GM12875 (cell line): ENCODE results near the gene C2.
A peak's percentile ranks its signal among the peaks of the same experiment; 100 is the strongest.

Experiments
- H3K4me3 ChIP-seq: one replicate; pipeline ENCODE4 v1.5.1; 2011; ENCODE audit warnings: low read depth, low read length, control low read depth
- CTCF ChIP-seq: IDR thresholded peaks from 2 replicates; pipeline ENCODE4 v1.5.1; 2011; ENCODE audit warnings: low read depth, mild to moderate bottlenecking, control low read depth, inconsistent platforms, low read length, moderate library complexity, borderline replicate concordance; ENCODE audit not compliant: insufficient read depth

C2 gene

GRCh38 chr6:31889331-31889972 is 38.1 kb upstream of the C2 start:
- H3K4me3 ChIP-seq, result no peak overlapping the region
- no peak for TF ChIP-seq CTCF

- TF ChIP-seq CTCF, result no peak
- no peak overlapping the region for H3K4me3 ChIP-seq
Measured at GRCh38 chr6:31892821-31893220, 34.7 kb upstream of the C2 start.

- peak overlapping the region; percentile 70 for H3K4me3 ChIP-seq
- TF ChIP-seq CTCF, result no peak
Measured at GRCh38 chr6:31896493-31896855, 31.0 kb upstream of the C2 start.

- peak overlapping the region; percentile 70 for H3K4me3 ChIP-seq
- no peak for TF ChIP-seq CTCF
Measured at GRCh38 chr6:31896856-31897611, 30.5 kb upstream of the C2 start.

- H3K4me3 ChIP-seq, result peak within 1 kb of the TSS; percentile 70
- TF ChIP-seq CTCF, result no peak
Measured at GRCh38 chr6:31897612-31898382, 29.7 kb upstream of the C2 start, which contains the start of gene EHMT2. Gene EHMT2, minus strand, starts transcription at chr6:31897698. Its CDS starts 21 bp downstream, at chr6:31897677.

- TF ChIP-seq CTCF, result no peak
- peak overlapping the region; percentile 70 for H3K4me3 ChIP-seq
Measured at GRCh38 chr6:31898383-31899011, 29.0 kb upstream of the C2 start.
